Liver (tissue), 9 donors: ENCODE measurements around the gene CPNE8. TPM values are rescaled to one million over a fixed set of nuclear protein-coding genes. Genes with fewer than 3 reads are reported as not detected.
A peak's percentile ranks its signal among the peaks of the same experiment; 100 is the strongest.

ENCODE experiments used
- DNase-seq: peaks from one replicate; pipeline ENCODE4 v3.0.0-alpha.2; 2017; ENCODE audit warnings: low spot score
- H3K27ac ChIP-seq, 2 donors: one replicate each; pipeline ENCODE4 v1.7.0; 2013; ENCODE audit warnings: inconsistent platforms in 2 of 2, low read length in 2 of 2, control low read depth in 1 of 2, low read depth in 1 of 2, mild to moderate bottlenecking in 1 of 2
- H3K27me3 ChIP-seq, 4 donors: one replicate each; pipeline versions ENCODE4 v1.6.1 to v1.7.0; 2013; ENCODE audit warnings: low read length in 3 of 4, inconsistent platforms in 1 of 4, mild to moderate bottlenecking in 1 of 4, moderate library complexity in 1 of 4; ENCODE audit not compliant: control insufficient read depth in 4 of 4, insufficient read depth in 4 of 4
- H3K36me3 ChIP-seq, 4 donors: one replicate each; pipeline versions ENCODE4 v1.6.1 to v1.7.0; 2013; ENCODE audit warnings: low read length in 3 of 4, mild to moderate bottlenecking in 3 of 4, low read depth in 1 of 4, moderate library complexity in 1 of 4; ENCODE audit not compliant: control insufficient read depth in 4 of 4, insufficient read depth in 3 of 4
- H3K4me1 ChIP-seq, 4 donors: one replicate each; pipeline versions ENCODE4 v1.6.1 to v1.7.0; 2013; ENCODE audit warnings: low read length in 3 of 4, mild to moderate bottlenecking in 3 of 4, moderate library complexity in 1 of 4; ENCODE audit not compliant: control insufficient read depth in 4 of 4, insufficient read depth in 4 of 4
- H3K4me3 ChIP-seq, 3 donors: one replicate each; pipeline versions ENCODE4 v1.6.1 to v1.7.0; 2013; ENCODE audit warnings: low read length in 3 of 3, control low read depth in 1 of 3, low read depth in 1 of 3, mild to moderate bottlenecking in 1 of 3
- H3K9ac ChIP-seq, 2 donors: one replicate each; pipeline ENCODE4 v1.7.0; 2013; ENCODE audit warnings: low read length in 2 of 2, mild to moderate bottlenecking in 2 of 2, moderate library complexity in 2 of 2, control low read depth in 1 of 2, low read depth in 1 of 2
- H3K9me3 ChIP-seq, 4 donors: one replicate each; pipeline versions ENCODE4 v1.6.1 to v1.7.0; 2013; ENCODE audit warnings: low read length in 3 of 4; ENCODE audit not compliant: control insufficient read depth in 4 of 4
- ATF3 ChIP-seq: IDR thresholded peaks from 2 replicates; pipeline ENCODE4 v1.6.1; 2016; ENCODE audit warnings: antibody characterized with exemption
- CTCF ChIP-seq: fragments of 150-350 bp; IDR thresholded peaks from 2 replicates; pipeline ENCODE4 v1.5.1; 2017; ENCODE audit warnings: improper control_type of control experiment, low read depth, low read length; ENCODE audit not compliant: missing input control
- EGR1 ChIP-seq, 2 donors: IDR thresholded peaks; 2 replicates each; pipeline ENCODE4 v1.6.1; 2016 to 2018; ENCODE audit warnings: antibody characterized with exemption in 2 of 2, low read depth in 2 of 2
- FOXA1 ChIP-seq: IDR thresholded peaks from 2 replicates; pipeline ENCODE4 v1.6.1; 2016; ENCODE audit warnings: antibody characterized with exemption
- FOXA2 ChIP-seq: IDR thresholded peaks from 2 replicates; pipeline ENCODE4 v1.6.1; 2016; ENCODE audit warnings: antibody characterized with exemption
- GABPA ChIP-seq, 2 donors: IDR thresholded peaks in 1 of 2; conservative IDR thresholded peaks in 1 of 2; 2 replicates each; pipeline ENCODE4 v1.6.1; 2016; ENCODE audit warnings: antibody characterized with exemption in 2 of 2, mild to moderate bottlenecking in 1 of 2, moderate library complexity in 1 of 2
- HNF4A ChIP-seq, 2 donors: conservative IDR thresholded peaks; 2 replicates each; pipeline ENCODE4 v1.6.1; 2016; ENCODE audit warnings: antibody characterized with exemption in 2 of 2, mild to moderate bottlenecking in 2 of 2
- HNF4G ChIP-seq: IDR thresholded peaks from 2 replicates; pipeline ENCODE4 v1.6.1; 2016; ENCODE audit warnings: antibody characterized with exemption
- JUND ChIP-seq, 2 donors: IDR thresholded peaks; 2 replicates each; pipeline ENCODE4 v1.6.1; 2016; ENCODE audit warnings: antibody characterized with exemption in 2 of 2
- MAX ChIP-seq: IDR thresholded peaks from 2 replicates; pipeline ENCODE4 v1.6.1; 2016; ENCODE audit warnings: antibody characterized with exemption
- NR2F2 ChIP-seq: IDR thresholded peaks from 2 replicates; pipeline ENCODE4 v1.6.1; 2016; ENCODE audit warnings: antibody characterized with exemption
- RAD21 ChIP-seq, 2 donors: IDR thresholded peaks; 2 replicates each; pipeline ENCODE4 v1.6.1; 2016; ENCODE audit warnings: antibody characterized with exemption in 2 of 2, mild to moderate bottlenecking in 2 of 2
- REST ChIP-seq: IDR thresholded peaks from 2 replicates; pipeline ENCODE4 v1.6.1; 2016; ENCODE audit warnings: antibody characterized with exemption, mild to moderate bottlenecking
- RXRA ChIP-seq, 2 donors: IDR thresholded peaks; 2 replicates each; pipeline ENCODE4 v1.6.1; 2017 to 2018; ENCODE audit warnings: antibody characterized with exemption in 2 of 2, mild to moderate bottlenecking in 1 of 2
- SP1 ChIP-seq: IDR thresholded peaks from 2 replicates; pipeline ENCODE4 v1.6.1; 2018; ENCODE audit warnings: antibody characterized with exemption, mild to moderate bottlenecking
- TAF1 ChIP-seq: conservative IDR thresholded peaks from 2 replicates; pipeline ENCODE4 v1.6.1; 2016; ENCODE audit warnings: antibody characterized with exemption, mild to moderate bottlenecking
- YY1 ChIP-seq: IDR thresholded peaks from 2 replicates; pipeline ENCODE4 v1.6.1; 2016; ENCODE audit warnings: antibody characterized with exemption, mild to moderate bottlenecking
- ZBTB33 ChIP-seq: IDR thresholded peaks from 2 replicates; pipeline ENCODE4 v1.6.1; 2016; ENCODE audit warnings: antibody characterized with exemption
- WGBS: extraction: QIAGEN DNeasy Blood & Tissue Kit; methylation state at CpG from one replicate; pipeline ENCODE4 v1.1.7; 2013; 5-methylcytosine and 5-hydroxymethylcytosine counted together
- polyA plus RNA-seq, 2 donors: library from polyadenylated mRNA; stranded (reverse) in 1 of 2; unstranded in 1 of 2; fragments of 200-250 nt in 1 of 2; fragments of >200 nt in 1 of 2; fragmentation: Nextera tagmentation in 1 of 2; extraction: Ambion mirVana in 1 of 2; gene quantifications; one replicate each; pipeline versions ENCODE4 v1.2.1 to v1.2.3, GENCODE V29; 2013 to 2015
- total RNA-seq, 2 donors: library from RNA; depleted of rRNA; stranded (reverse); fragments of >200 nt; gene quantifications; one replicate each; pipeline ENCODE4 v1.2.3, GENCODE V29; 2014
- donor health status: healthy.
- donor health status: healthy.
- donor health status: healthy.
- donor health status: healthy.
- donor health status: healthy.

CPNE8 gene
- total and polyA plus RNA-seq, 4 donors, result 4.2 to 27.4 (median 10.9) TPM

- Histone ChIP-seq H3K27ac (no peak overlapping the region), H3K36me3 (no peaks in the 10 kb centered on the region), H3K27me3 (no peaks in the 10 kb centered on the region), H3K4me3 (no peak overlapping the region), H3K4me1 (peaks cover 6 to 40% (median 11%) of the 10 kb centered on the region in 4 donors), H3K9ac (no peak overlapping the region), H3K9me3 (no peaks in the 10 kb centered on the region)
- 91% methylated on average over 1 of the region's 1 CpG for WGBS
- no peak for DNase-seq
- TF ChIP-seq JUND (IDR thresholded peaks at IDR 0.05) (no peak), REST (no peak), TAF1 (no peak), ATF3 (no peak), FOXA1 (no peak), GABPA (IDR thresholded peaks at IDR 0.05 in 1 of 2, conservative IDR thresholded peaks at IDR 0.05 in 1 of 2) (no peak)
Observed at GRCh38 chr12:38895446-38895845, 9.9 kb downstream of the CPNE8 start.

GRCh38 chr12:38892976-38893375 lies 12.4 kb downstream of the CPNE8 start:
- Histone ChIP-seq H3K27ac (peak overlapping the region; percentile 83 to 87), H3K36me3 (no peaks in the 10 kb centered on the region), H3K9me3 (no peaks in the 10 kb centered on the region), H3K9ac (no peak overlapping the region), H3K4me3 (no peak overlapping the region), H3K27me3 (no peaks in the 10 kb centered on the region), H3K4me1 (peaks cover 6 to 43% (median 12%) of the 10 kb centered on the region in 4 donors)
- DNase-seq, result no peak
- TF ChIP-seq YY1 (no peak), RXRA (IDR thresholded peaks at IDR 0.05) (no peak), FOXA1 (no peak), GABPA (IDR thresholded peaks at IDR 0.05 in 1 of 2, conservative IDR thresholded peaks at IDR 0.05 in 1 of 2) (no peak), ATF3 (no peak), RAD21 (IDR thresholded peaks at IDR 0.05) (no peak), CTCF (no peak), EGR1 (IDR thresholded peaks at IDR 0.05; ENCODE audit: low read depth in 2 of 2) (no peak), FOXA2 (no peak), JUND (IDR thresholded peaks at IDR 0.05) (no peak), REST (no peak), HNF4A (conservative IDR thresholded peaks at IDR 0.05) (no peak), NR2F2 (no peak), MAX (no peak), HNF4G (no peak), TAF1 (no peak), ZBTB33 (no peak), SP1 (no peak)
